Kidney epithelial cell (primary cell): ENCODE measurements around the gene LENG1. TPM values are rescaled to one million over a fixed set of nuclear protein-coding genes. Genes with fewer than 3 reads are reported as not detected.

ENCODE experiments used
- DNase-seq: peaks from one replicate; pipeline ENCODE4 v3.0.0-alpha.2; 2010; ENCODE audit warnings: low read depth
- H3K27me3 ChIP-seq: 2 replicates; pipeline ENCODE4 v1.6.0; 2011; ENCODE audit warnings: low read length; ENCODE audit not compliant: control insufficient read depth, insufficient read depth
- H3K36me3 ChIP-seq: 2 replicates; pipeline ENCODE4 v1.5.1; 2011; ENCODE audit warnings: low read length; ENCODE audit not compliant: control insufficient read depth, insufficient read depth
- H3K4me3 ChIP-seq: 2 replicates; pipeline ENCODE4 v1.5.1; 2011; ENCODE audit warnings: low read depth, mild to moderate bottlenecking, control low read depth, low read length
- CTCF ChIP-seq: IDR thresholded peaks from 2 replicates; pipeline ENCODE4 v1.5.1; 2011; ENCODE audit warnings: mild to moderate bottlenecking, moderate library complexity, low read length, control low read depth, inconsistent platforms; ENCODE audit not compliant: insufficient read depth, poor library complexity, severe bottlenecking
- total RNA-seq: library from RNA; depleted of rRNA; stranded (reverse); fragments of >200 nt; gene quantifications from 2 replicates; pipeline ENCODE4 v1.2.3, GENCODE V29; 2015

Gene LENG1
- total RNA-seq, 1 donor from 2014 or later, result 7.5 TPM

GRCh38 chr19:54136086-54136863 lies 23.2 kb downstream of the LENG1 start:
- peak overlapping the region; percentile 46 for H3K4me3 ChIP-seq
- H3K27me3 ChIP-seq, result no peaks in the 10 kb centered on the region
- H3K36me3 ChIP-seq, result no peaks in the 10 kb centered on the region
- TF ChIP-seq CTCF, result no peak
- no peak for DNase-seq

GRCh38 chr19:54133957-54134590 lies 25.4 kb downstream of the LENG1 start:
- no peak overlapping the region for H3K4me3 ChIP-seq
- TF ChIP-seq CTCF, result no peak

GRCh38 chr19:54133312-54133956 lies 26.1 kb downstream of the LENG1 start:
- no peak for TF ChIP-seq CTCF
- no peak for DNase-seq
- Histone ChIP-seq H3K36me3 (no peaks in the 10 kb centered on the region), H3K27me3 (no peaks in the 10 kb centered on the region), H3K4me3 (no peak overlapping the region)

More at GRCh38 chr19:54133957-54134590, 25.4 kb downstream of the LENG1 start:
- H3K36me3 ChIP-seq, result no peaks in the 10 kb centered on the region
- no peaks in the 10 kb centered on the region for H3K27me3 ChIP-seq
- no peak for DNase-seq

GRCh38 chr19:54129617-54129996 lies 29.9 kb downstream of the LENG1 start:
- Histone ChIP-seq H3K27me3 (no peaks in the 10 kb centered on the region), H3K36me3 (no peaks in the 10 kb centered on the region), H3K4me3 (no peak overlapping the region)
- DNase-seq, result no peak
- TF ChIP-seq CTCF, result no peak

- Histone ChIP-seq H3K36me3 (no peaks in the 10 kb centered on the region), H3K27me3 (no peaks in the 10 kb centered on the region), H3K4me3 (no peak overlapping the region)
- no peak for TF ChIP-seq CTCF
- DNase-seq, result no peak
These were observed 30.5 kb downstream of the LENG1 start for GRCh38 chr19:54128796-54129616.
